ENCODE results near the gene FGFR2.

Gene FGFR2

DNA sequence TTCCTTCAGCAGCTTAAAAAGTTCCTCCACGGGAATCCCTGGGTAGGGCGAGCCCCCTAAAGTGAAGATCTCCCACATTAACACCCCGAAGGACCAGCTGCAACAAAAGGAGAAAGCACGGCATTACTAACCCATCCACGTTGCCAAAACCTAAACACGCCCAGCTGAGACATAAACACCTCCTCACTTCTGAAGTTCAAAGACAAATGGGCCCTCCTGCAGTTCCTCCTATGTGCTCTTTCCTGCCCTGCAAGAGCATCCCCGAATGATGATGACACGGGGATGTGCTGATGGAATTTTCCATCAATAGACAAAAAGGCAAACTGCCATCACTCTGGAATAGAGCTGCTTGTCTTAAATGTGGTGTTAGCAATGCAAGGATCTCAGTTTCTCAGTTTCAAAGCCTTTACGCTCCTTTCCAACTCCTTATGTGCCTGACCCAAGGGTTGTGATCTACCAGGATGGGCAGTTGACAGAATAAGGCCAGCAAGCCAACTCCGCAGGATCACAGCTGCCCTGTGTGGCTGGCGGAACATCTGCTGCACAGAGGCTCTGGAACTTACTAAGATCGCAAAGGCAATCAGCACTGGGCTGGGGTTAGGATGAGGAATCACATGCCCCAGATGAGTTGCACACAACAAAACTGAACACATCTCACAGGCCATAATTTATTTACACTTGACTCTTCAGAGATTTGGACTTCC lies 112.7 kb downstream of the FGFR2 start:
- H3K4me3 ChIP-seq (replicated peaks; ENCODE audit: low read depth, low read length), result no peak overlapping the region
- DNase-seq (ENCODE audit: extremely low read depth, low read depth), result no peak
- TF ChIP-seq, protein P1, sequence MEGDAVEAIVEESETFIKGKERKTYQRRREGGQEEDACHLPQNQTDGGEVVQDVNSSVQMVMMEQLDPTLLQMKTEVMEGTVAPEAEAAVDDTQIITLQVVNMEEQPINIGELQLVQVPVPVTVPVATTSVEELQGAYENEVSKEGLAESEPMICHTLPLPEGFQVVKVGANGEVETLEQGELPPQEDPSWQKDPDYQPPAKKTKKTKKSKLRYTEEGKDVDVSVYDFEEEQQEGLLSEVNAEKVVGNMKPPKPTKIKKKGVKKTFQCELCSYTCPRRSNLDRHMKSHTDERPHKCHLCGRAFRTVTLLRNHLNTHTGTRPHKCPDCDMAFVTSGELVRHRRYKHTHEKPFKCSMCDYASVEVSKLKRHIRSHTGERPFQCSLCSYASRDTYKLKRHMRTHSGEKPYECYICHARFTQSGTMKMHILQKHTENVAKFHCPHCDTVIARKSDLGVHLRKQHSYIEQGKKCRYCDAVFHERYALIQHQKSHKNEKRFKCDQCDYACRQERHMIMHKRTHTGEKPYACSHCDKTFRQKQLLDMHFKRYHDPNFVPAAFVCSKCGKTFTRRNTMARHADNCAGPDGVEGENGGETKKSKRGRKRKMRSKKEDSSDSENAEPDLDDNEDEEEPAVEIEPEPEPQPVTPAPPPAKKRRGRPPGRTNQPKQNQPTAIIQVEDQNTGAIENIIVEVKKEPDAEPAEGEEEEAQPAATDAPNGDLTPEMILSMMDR (IDR thresholded peaks at IDR 0.05; ENCODE audit: low read depth, low read length, missing control alignments), result no peak

DNA sequence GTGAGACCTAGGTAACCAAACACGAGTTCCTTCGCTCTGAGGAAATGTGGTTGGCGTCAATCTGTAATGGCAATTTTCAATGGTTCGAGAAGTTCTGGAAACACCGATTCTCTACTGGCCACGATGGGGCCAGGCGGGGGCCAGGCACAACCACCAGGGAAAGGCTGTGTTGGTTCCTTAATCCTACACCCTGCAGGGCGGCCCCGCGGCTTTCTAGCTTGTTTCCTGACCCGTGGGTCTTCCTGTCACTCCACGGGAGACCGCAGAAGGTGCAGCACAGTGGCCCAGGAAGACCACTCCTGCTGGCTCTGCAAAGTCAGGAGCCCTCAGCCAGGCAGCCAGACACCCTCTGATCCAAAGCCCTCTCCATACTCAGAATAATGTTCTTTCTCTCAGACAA lies 113.4 kb downstream of the FGFR2 start:
- H3K4me3 ChIP-seq (replicated peaks; ENCODE audit: low read depth, low read length), result no peak overlapping the region
- DNase-seq (ENCODE audit: extremely low read depth, low read depth), result no peak
- TF ChIP-seq, protein P1 (IDR thresholded peaks at IDR 0.05; ENCODE audit: low read depth, low read length, missing control alignments), result no peak

DNA sequence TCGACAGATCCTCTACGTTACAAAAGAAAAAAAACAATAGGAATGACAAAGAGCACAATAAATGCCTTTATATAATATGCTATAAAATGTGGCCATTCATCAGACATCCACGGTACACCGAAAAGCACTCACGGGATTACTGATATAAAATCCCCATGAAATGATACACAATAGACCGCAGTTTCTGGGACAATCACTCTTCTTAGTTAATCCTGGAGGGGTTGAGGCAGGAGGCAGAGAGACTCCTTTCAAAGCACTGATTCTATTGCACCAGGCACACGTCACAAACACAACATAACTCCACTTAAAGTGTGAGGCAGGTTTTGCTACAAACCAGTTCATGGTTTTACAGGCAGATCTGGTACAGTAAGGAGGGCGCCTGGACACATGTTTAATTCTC lies 113.8 kb downstream of the FGFR2 start:
- TF ChIP-seq, protein P1 (IDR thresholded peaks at IDR 0.05; ENCODE audit: low read depth, low read length, missing control alignments), result no peak
- DNase-seq (ENCODE audit: extremely low read depth, low read depth), result no peak
- no peak overlapping the region for H3K4me3 ChIP-seq (replicated peaks; ENCODE audit: low read depth, low read length)

DNA sequence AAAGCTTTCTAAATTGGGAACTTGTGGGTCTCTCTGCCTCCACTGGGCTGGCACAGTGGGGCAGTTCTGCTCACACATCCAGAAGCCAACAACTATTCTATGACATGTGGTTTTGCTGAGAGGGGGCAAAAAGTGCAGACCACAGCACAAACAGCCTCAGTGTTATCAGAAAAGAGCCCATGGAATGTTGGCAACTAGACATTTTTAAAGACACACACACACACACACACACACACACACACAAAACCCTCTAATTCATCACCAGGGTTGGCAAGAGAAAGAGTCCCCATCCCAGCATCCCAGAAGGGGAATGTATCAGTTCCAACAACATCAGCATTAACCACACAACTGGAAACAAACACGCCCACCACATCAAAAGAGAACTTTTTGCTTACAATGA lies 117.1 kb downstream of the FGFR2 start:
- TF ChIP-seq, protein P1 (IDR thresholded peaks at IDR 0.05; ENCODE audit: low read depth, low read length, missing control alignments), result no peak
- DNase-seq (ENCODE audit: extremely low read depth, low read depth), result no peak
- no peak overlapping the region for H3K4me3 ChIP-seq (replicated peaks; ENCODE audit: low read depth, low read length)

DNA sequence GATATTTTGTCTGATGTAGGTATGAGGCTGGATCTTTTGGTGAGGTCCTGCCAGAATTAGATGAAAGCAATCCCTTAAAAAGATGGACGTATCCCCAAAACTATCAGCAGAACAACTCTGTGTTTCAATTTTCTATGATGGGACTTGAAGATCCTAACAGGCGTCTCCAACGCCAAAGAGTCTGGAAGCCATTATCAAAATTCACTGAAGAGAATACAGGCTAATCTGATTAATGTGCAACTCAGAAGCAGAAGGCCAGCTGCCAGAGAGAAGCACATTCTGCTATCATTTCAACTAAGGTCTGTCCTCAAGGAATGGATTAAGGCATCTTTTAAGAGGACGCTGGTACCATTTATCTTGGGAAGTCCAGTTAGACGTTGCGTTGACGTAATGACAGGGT lies 119.7 kb downstream of the FGFR2 start:
- TF ChIP-seq, protein P1 (IDR thresholded peaks at IDR 0.05; ENCODE audit: low read depth, low read length, missing control alignments), result no peak
- H3K4me3 ChIP-seq (replicated peaks; ENCODE audit: low read depth, low read length), result no peak overlapping the region
- DNase-seq (ENCODE audit: extremely low read depth, low read depth), result no peak

DNA sequence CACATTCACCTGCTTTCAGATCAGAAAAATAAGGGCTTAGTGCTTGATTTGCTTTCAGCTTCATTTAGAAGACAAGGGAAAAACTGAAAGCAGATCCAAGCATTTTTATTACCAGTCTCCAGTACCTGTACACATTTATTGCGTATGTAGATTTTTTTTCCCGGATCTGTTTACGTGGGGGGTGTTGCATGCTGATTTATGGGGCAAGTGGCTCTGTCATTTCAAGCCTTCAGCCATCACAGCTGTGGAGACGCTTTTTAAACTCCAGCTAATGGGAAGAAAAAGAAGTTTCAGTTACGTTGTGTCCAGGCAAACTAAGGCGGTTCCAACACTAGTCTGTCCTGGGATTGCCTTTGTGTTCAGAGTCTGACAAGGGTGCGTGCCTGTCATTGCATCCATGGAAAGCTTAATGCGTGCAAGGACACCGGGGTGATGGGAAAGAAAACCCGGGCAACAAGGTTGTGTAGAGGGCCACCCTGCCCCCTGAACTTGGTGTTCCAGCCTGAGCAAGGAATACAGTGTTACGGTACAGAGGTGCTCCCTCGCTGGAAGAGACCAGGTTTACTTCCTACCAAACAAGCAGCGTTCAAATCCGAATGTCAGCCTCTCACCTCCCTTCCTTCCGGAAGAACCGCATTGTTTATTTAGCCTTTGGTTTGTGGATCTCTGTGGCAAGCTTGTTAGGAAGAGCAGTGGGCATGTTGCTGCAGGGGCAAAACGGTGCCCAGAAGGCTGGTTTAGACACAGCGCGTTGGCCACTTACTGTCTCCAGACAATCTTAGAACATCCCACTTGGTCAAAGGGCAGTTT lies 128.2 kb downstream of the FGFR2 start:
- no peak for DNase-seq (ENCODE audit: extremely low read depth, low read depth)
- H3K4me3 ChIP-seq (replicated peaks; ENCODE audit: low read depth, low read length), result no peak overlapping the region
- TF ChIP-seq, protein P1 (IDR thresholded peaks at IDR 0.05; ENCODE audit: low read depth, low read length, missing control alignments), result no peak
